Testis (tissue), 3 donors: Measurements from ENCODE around the gene SLC12A4. TPM values are rescaled to one million over a fixed set of nuclear protein-coding genes. Genes with fewer than 3 reads are reported as not detected.

Experiments used
- DNase-seq: peaks from one replicate; pipeline ENCODE4 v3.0.0-alpha.2; 2019
- H3K27ac ChIP-seq, 2 donors: fragments of 200-600 bp; sonication (generic); one replicate each; pipeline ENCODE4 v1.5.1; 2019
- H3K27me3 ChIP-seq: fragments of 200-600 bp; sonication (generic); one replicate; pipeline ENCODE4 v1.5.1; 2019
- H3K36me3 ChIP-seq: fragments of 200-600 bp; sonication (generic); one replicate; pipeline ENCODE4 v1.5.1; 2017; ENCODE audit warnings: low read depth; ENCODE audit errors: missing control alignments
- H3K4me1 ChIP-seq: fragments of 200-600 bp; sonication (generic); one replicate; pipeline ENCODE4 v1.5.1; 2019
- H3K4me3 ChIP-seq, 2 donors: fragments of 200-600 bp; sonication (generic); one replicate each; pipeline ENCODE4 v1.5.1; 2017 to 2019
- H3K9me3 ChIP-seq: fragments of 200-600 bp; sonication (generic); one replicate; pipeline ENCODE4 v1.5.1; 2017
- POLR2A ChIP-seq: fragments of 450-650 bp; IDR thresholded peaks from one replicate; pipeline ENCODE4 v1.6.1; 2017; ENCODE audit warnings: antibody characterized with exemption, mild to moderate bottlenecking, moderate library complexity
- WGBS, 2 donors: methylation state at CpG; one replicate each; pipeline ENCODE4 v1.1.5; 2018; 5-methylcytosine and 5-hydroxymethylcytosine counted together
- intact Hi-C: fragments of 100-400 bp; cut with DNase I; formaldehyde crosslinking; loops from one replicate; pipeline ENCODE4 v1.15.1; 2023; ENCODE audit warnings: low total_unique reads
- polyA plus RNA-seq: library from polyadenylated mRNA; stranded (reverse); fragments of 350-450 nt; fragmentation: Illumina TruSeq; extraction: RNeasy Lipid Tissue Mini Kit (QIAGEN cat#74804); gene quantifications from one replicate; pipeline ENCODE4 v1.2.3, GENCODE V29; 2014; ENCODE audit warnings: low read depth, low replicate concordance; ENCODE audit not compliant: insufficient read depth
- total RNA-seq, 2 donors: library from RNA; depleted of rRNA; stranded (reverse); fragments of >200 nt; gene quantifications; one replicate each; pipeline ENCODE4 v1.2.3, GENCODE V29; 2016
- TF ChIP-seq, protein P1 (sequence below), 3 experiments: fragments of 450-650 bp in 2 of 3; fragments of 200-600 bp in 1 of 3; sonication (generic) in 1 of 3; IDR thresholded peaks; one replicate each; pipeline ENCODE4 v1.5.1; 2016 to 2019; ENCODE audit warnings: antibody characterized with exemption in 3 of 3, mild to moderate bottlenecking in 2 of 3, moderate library complexity in 1 of 3

Gene SLC12A4
- total and polyA plus RNA-seq, 3 donors from 2014 or later: 46.7 to 68.4 (median 64.3) TPM

DNA sequence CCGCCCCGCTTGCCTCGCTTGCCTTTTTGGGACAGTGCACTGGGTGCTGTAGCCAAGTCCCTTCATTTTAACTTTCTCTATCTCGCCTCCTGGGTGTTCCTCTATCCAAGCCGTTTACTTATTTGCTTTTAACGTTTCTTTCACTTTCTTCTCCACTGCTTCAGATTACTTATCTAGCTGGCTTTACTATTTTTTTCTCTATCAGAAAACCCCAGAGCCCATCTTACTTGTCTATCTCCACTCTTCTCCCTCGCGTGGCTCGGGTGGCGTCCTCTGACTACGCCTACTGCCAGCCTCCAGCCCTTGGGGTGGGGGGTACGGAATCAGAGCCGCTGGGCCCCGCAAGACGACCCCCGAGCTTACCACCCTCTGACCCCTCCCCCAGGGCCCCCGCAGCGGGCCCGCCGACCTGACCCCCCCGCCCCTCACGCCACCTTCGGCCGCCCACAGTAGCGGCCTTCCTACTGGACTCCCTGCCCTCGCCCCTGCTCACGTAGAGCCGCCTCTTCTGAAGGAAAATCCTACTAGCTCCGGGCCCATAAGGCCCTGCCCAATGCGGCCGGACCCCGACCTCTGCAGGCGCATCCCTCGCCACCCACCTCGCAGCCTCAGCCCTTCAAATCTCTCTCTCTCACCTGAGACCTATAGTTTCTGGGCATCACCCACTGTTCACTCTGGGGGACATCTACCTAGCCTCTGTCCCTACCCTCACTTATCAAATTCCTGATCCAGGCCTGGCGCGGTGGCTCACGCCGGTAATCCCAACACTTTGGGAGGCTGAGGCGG is 1.0 kb upstream of the SLC12A4 start:
- 20 to 31% methylated on average over 36 to 40 of the region's 40 CpGs for WGBS, 2 donors
- Histone ChIP-seq H3K27ac (peak overlapping the region; percentile 75 to 94), H3K4me3 (peak overlapping the region; percentile 82 to 89), H3K27me3 (no peaks in the 10 kb centered on the region), H3K9me3 (no peaks in the 10 kb centered on the region), H3K4me1 (peaks cover 20% of the 10 kb centered on the region), H3K36me3 (no peaks in the 10 kb centered on the region)
- intact Hi-C loops: no loop called here
- no peak for DNase-seq
- TF ChIP-seq, protein P1, sequence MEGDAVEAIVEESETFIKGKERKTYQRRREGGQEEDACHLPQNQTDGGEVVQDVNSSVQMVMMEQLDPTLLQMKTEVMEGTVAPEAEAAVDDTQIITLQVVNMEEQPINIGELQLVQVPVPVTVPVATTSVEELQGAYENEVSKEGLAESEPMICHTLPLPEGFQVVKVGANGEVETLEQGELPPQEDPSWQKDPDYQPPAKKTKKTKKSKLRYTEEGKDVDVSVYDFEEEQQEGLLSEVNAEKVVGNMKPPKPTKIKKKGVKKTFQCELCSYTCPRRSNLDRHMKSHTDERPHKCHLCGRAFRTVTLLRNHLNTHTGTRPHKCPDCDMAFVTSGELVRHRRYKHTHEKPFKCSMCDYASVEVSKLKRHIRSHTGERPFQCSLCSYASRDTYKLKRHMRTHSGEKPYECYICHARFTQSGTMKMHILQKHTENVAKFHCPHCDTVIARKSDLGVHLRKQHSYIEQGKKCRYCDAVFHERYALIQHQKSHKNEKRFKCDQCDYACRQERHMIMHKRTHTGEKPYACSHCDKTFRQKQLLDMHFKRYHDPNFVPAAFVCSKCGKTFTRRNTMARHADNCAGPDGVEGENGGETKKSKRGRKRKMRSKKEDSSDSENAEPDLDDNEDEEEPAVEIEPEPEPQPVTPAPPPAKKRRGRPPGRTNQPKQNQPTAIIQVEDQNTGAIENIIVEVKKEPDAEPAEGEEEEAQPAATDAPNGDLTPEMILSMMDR (IDR thresholded peaks at IDR 0.05): no peak

DNA sequence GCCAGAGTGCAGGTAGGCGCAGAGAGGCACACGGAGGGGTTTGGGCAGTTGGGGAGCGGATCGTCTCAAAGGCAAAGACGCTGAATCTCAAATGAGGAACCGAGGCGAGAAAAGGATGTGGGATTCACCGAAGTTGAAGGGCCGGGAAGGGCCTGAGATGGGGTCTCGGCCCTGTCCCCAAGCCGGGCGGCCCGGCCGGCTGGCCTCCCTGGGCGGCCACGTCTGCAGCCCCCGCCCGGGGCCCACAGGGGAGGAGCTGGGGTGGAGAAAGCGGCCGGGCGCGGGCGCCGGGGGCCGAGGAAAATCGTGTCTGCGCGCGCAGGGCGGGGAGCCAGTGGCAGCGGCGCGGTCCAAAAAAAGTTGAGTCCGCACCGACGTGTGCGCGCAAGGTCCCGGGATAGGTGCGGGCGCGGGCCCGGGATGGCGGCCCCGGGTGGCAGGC is 458 bp downstream of the SLC12A4 start:
- Histone ChIP-seq H3K36me3 (no peaks in the 10 kb centered on the region), H3K4me3 (peak overlapping the region; percentile 82 to 89), H3K9me3 (no peaks in the 10 kb centered on the region), H3K27ac (peak overlapping the region; percentile 85 to 94), H3K27me3 (no peaks in the 10 kb centered on the region), H3K4me1 (peaks cover 23% of the 10 kb centered on the region)
- intact Hi-C loops: no loop called here
- no peak for DNase-seq
- TF ChIP-seq, protein P1 (IDR thresholded peaks at IDR 0.05): no peak
- TF ChIP-seq POLR2A: no peak
- 1% methylated on average over 30 of the region's 45 CpGs; no CpG with 5 or more reads in 1 of the 2 donors for WGBS, 2 donors

- Histone ChIP-seq H3K4me1 (peaks cover 23% of the 10 kb centered on the region), H3K4me3 (peak overlapping the region; percentile 82 to 89), H3K9me3 (no peaks in the 10 kb centered on the region), H3K27ac (peak overlapping the region; percentile 85 to 94), H3K27me3 (no peaks in the 10 kb centered on the region), H3K36me3 (no peaks in the 10 kb centered on the region)
- no peak for TF ChIP-seq POLR2A
- TF ChIP-seq, protein P1 (IDR thresholded peaks at IDR 0.05): no peak
- no peak for DNase-seq
- 11 to 18% methylated on average over 11 to 18 of the region's 18 CpGs for WGBS, 2 donors
- intact Hi-C loops: no loop called here
Measured at GRCh38 chr16:67967183-67967957, 1.1 kb downstream of the SLC12A4 start.

DNA sequence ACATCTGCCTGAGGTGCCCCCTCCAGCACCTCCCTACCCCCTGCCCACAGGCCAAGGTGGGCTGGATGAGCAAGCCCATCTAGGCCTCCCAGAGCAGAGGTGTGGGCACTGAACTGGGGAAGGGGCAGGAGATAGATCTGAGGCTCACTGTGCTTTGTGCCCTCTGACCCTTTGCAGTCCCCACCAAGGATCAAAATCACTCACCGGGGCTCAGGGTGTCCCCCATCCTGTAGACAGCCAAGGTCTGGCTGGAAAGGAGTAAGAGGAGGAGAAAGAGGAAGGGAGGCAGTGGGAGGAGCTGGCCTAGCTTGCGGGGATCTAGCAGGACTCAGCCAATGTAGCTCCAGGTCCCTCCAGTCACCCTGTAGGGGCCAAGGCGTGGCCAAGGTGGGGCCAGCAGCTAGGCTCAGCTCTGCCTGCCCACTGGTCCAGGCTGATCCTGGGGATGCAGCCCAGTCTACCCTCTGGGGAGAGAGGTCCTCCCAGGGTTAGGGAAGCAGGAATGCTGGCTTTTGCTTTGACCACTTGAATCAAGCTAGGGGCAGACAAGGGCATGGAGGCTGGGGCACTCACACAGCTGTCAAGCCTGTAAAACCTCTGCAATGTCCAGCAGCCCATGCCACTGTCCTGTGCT is 1.8 kb downstream of the SLC12A4 start:
- H3K27me3 ChIP-seq: no peaks in the 10 kb centered on the region
- TF ChIP-seq POLR2A: no peak
- TF ChIP-seq, protein P1 (IDR thresholded peaks at IDR 0.05): no peak
- H3K36me3 ChIP-seq: no peaks in the 10 kb centered on the region
- H3K4me1 ChIP-seq: peaks cover 23% of the 10 kb centered on the region
- DNase-seq: peak; percentile 58
- H3K27ac ChIP-seq: peak overlapping the region; percentile 47 to 94
- 47 to 48% methylated on average over 2 to 3 of the region's 3 CpGs for WGBS, 2 donors
- intact Hi-C loops: no loop called here
- H3K9me3 ChIP-seq: no peaks in the 10 kb centered on the region
- H3K4me3 ChIP-seq: peak overlapping the region; percentile 82 to 89
